Stimulated activated CD8-positive, alpha-beta memory T cell treated with anti-CD3 and anti-CD28 coated beads, Interleukin-12 subunit alpha, Interleukin-12 subunit beta, amount 100 ng/mL, for 24 hours (primary cell): Measurements from ENCODE around the gene UST.
"Not testable (repeated sequence)": the region's sequence is repeated elsewhere in the genome, so short reads cannot be mapped to it uniquely, and the experiment has no call there.

Experiments
- DNase-seq: peaks from one replicate; pipeline ENCODE4 v3.0.0-alpha.2; 2020; ENCODE audit errors: extremely low read depth

The UST gene

GRCh38 chr6:149006236-149006635 lies 259.4 kb downstream of the UST start:
- DNase-seq = not testable (repeated sequence)

DNA sequence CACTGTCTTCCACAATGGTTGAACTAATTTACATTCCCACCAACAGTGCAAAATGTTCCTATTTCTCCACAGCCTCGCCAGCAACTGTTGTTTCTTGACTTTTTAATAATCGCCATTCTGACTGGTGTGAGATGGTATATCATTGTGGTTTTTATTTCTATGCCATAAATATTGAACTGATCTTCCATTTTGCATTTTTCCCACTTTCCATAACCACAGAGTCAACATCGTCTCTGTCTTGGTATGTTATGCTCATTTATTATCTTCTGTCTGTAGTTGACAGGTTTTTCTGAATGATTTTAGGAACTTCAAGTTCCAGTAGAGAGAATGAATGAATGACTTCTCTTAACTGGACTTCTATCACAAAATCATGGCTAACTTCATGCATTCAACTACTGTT lies 259.8 kb downstream of the UST start:
- no peak for DNase-seq

GRCh38 chr6:149007846-149008245 lies 261.0 kb downstream of the UST start:
- no peak for DNase-seq

GRCh38 chr6:149008741-149009140 lies 261.9 kb downstream of the UST start:
- no peak for DNase-seq

DNA sequence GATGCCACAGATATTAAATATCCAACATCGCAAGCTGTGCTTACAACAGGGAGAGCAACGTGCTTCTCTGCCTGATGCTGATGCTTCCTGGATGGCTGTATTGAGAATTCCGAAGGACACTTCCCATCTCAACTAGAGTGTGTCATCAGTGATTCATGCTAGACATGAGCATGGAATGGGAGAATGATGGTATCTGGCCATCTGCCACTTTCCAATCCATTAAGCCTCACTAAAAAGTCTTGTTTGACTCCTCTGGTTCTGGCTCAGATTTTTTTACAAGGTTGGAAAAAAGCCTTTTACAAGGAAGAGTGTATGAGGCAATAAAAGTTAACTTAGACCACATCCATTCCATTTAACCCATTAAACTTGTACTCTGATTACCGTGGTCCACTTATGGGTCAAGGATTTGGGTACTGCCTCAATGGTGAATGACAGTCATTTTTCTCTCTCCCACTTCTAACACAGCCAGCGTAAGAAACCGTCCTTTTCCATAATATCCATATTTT lies 265.3 kb downstream of the UST start:
- DNase-seq = no peak

- no peak for DNase-seq
Measured at GRCh38 chr6:149013586-149014344, 266.9 kb downstream of the UST start.

GRCh38 chr6:149014631-149015534 lies 268.1 kb downstream of the UST start:
- no peak for DNase-seq

GRCh38 chr6:149015535-149016525 lies 269.0 kb downstream of the UST start:
- DNase-seq = no peak

DNA sequence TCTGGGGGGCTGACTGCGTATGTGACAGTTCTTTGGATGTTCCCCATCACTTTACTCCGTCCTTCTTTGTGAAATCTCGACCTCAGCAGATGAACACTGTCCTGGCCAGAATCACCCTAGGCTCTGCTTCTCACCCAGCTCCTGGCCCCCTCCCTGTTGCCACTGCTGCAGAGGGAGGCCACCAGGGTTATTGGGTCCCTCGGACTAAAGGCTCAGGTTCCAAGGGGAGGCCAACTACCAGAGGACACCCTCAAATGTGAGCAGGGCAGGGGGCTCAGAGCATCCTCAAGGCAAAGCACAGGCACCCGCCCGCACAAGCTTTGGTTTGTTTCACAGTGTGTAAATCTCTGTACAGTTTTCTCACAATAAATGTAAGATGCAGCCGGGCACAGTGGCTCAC lies 269.9 kb downstream of the UST start:
- DNase-seq = no peak

GRCh38 chr6:149020319-149020718 lies 273.5 kb downstream of the UST start:
- no peak for DNase-seq

- no peak for DNase-seq
Measured at GRCh38 chr6:149024361-149024760, 277.5 kb downstream of the UST start.

- no peak for DNase-seq
Measured at GRCh38 chr6:149025061-149025460, 278.2 kb downstream of the UST start.

DNA sequence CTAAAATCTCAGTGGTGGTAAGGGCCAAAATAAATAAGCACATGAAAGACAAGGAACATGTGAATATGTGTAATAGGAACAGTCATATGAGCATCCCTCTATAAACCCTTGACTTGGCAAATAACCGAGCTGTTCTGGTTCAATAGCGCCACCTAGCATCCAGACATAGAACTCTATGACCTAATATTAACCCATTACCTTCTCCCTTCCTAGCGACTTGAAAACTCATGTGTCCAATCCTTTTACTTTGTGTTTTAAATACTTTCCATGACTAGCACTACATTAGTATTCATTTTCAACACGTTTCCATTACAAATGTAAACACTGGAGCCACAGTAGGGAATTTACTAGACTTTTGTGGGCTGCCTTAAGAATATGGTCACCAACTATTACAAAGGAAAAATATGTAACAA lies 279.7 kb downstream of the UST start:
- no peak for DNase-seq

GRCh38 chr6:149027484-149027883 lies 280.7 kb downstream of the UST start:
- DNase-seq = no peak

GRCh38 chr6:149028767-149029405 lies 282.1 kb downstream of the UST start:
- no peak for DNase-seq

DNA sequence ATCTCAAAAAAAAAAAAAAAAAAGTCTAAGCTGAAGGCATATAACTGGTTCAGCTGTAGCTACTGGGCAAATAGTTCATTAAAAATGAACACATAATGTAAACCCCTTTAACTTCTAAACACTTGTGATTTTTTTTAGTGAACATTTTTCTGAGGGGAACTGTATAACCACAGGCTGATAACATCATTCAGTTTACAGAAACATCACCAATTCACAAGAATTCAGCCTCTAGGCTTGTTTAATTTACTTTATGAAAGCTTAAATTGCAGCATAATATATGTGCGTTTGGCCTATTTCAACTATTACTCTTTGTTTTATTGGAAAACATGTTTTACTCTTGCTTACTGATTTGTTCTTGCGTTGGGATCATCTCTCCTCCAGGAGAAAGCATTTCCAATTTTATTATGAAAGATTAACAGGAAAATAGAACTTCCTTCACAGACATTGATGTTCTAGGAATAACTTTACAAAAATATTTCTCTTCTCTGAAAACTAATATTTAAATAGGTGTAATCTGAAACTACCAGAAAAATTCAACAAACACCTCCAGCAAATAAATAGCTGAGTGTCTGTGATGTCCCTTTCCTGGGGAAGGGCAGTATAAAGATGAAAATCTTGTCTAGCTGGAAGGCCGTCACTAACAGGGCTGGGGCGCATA lies 284.5 kb downstream of the UST start:
- no peak for DNase-seq

DNA sequence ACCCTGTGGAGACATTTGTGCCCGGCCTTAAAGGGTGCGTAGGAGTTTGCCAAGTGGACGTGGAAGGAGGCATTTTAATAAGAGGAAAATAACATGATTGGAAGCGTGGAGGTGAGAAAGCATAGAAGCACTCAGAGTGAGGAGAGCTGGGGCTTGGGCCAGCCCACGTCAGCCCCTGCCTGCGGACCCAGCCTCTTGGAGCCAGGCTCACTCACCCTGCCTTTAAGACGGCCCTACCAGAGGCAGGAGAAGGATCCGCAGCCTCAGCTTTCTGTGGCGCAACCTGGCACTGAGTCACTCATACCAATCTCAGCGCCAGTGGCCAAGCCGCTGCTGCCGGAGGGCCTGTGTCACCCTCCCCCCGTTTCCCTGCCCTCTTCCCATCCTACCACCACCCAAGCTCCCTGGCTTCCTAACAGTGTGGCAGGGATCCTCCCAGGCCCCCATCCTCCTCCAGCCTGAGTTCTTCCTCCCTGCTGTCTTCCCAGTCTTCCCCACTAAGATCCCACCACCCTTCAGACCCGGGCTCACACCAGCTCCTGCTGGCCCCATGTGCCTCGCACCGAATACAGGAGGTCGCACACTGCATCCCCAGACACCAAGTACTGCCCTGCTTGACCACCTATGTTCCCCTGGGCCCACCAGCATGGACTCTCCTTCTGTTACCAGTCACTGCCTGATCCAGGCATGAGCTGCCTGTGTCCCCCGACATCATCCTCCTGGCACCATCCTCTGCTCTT lies 285.2 kb downstream of the UST start:
- no peak for DNase-seq

- DNase-seq = peak; percentile 41
Measured at GRCh38 chr6:149032599-149033405, 286.0 kb downstream of the UST start.

GRCh38 chr6:149033454-149033853 lies 286.6 kb downstream of the UST start:
- DNase-seq = no peak
